Astrocyte of the spinal cord (primary cell): ENCODE results near the gene KIRREL1.

Source experiments
- DNase-seq: peaks from one replicate; pipeline ENCODE4 v3.0.0; 2011; ENCODE audit warnings: low read depth, low spot score
- H3K4me3 ChIP-seq: 2 replicates; pipeline ENCODE4 v1.5.1; 2011; ENCODE audit warnings: low read depth, mild to moderate bottlenecking, low read length, moderate library complexity
- in situ Hi-C: cut with HindIII; loops from 2 replicates; pipeline ENCODE4 v1.10.0; 2017; ENCODE audit warnings: low sequenced_read_pairs
- TF ChIP-seq, protein P1 (sequence below): IDR thresholded peaks from 2 replicates; pipeline ENCODE4 v1.5.1; 2012; ENCODE audit warnings: low read depth, mild to moderate bottlenecking, low read length, inconsistent platforms

KIRREL1 gene

DNA sequence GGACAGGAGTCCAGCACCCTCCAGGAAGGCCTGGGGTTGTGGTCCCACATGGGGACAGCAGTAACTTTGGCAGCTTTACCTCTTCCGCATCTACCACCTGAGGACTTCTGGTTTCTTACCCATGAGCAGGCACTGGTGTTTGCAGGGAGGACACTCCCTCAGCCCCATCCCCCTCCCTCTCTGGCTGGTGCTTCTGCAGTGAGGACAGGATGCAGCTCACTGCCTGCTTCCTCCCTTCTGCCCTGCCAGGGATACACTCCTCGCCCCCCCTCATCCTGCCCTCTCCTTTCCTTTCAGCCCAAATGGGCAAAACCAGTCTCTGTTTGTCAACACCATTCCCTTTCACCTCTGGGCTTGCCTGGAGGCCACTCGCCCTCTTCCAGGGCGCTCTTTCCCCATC is 62.4 kb downstream of the KIRREL1 start:
- in situ Hi-C loops = no loop called here
- TF ChIP-seq, protein P1, sequence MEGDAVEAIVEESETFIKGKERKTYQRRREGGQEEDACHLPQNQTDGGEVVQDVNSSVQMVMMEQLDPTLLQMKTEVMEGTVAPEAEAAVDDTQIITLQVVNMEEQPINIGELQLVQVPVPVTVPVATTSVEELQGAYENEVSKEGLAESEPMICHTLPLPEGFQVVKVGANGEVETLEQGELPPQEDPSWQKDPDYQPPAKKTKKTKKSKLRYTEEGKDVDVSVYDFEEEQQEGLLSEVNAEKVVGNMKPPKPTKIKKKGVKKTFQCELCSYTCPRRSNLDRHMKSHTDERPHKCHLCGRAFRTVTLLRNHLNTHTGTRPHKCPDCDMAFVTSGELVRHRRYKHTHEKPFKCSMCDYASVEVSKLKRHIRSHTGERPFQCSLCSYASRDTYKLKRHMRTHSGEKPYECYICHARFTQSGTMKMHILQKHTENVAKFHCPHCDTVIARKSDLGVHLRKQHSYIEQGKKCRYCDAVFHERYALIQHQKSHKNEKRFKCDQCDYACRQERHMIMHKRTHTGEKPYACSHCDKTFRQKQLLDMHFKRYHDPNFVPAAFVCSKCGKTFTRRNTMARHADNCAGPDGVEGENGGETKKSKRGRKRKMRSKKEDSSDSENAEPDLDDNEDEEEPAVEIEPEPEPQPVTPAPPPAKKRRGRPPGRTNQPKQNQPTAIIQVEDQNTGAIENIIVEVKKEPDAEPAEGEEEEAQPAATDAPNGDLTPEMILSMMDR = no peak
- DNase-seq = no peak
- H3K4me3 ChIP-seq = no peak overlapping the region

DNA sequence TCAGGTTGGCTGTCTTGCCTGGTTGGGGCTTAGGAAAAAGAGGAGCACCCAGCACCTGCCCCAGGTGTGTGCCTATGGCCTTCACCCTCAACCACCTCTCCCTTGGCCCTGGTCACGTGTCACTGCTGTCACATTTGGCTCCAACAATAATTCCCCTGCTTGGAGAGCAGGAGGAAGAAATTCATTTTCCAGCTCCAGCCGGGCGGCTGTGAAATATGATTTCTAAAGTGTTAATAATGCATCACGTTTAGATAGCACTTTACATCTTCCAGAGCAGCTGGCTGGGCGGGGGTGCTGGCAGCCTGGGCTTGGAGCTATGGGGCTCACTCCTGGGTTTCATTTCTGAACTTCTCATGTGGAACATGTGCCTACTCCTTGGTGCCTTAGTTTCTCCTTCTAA is 63.1 kb downstream of the KIRREL1 start:
- DNase-seq = no peak
- H3K4me3 ChIP-seq = no peak overlapping the region
- in situ Hi-C loops = no loop called here
- TF ChIP-seq, protein P1 = no peak

DNA sequence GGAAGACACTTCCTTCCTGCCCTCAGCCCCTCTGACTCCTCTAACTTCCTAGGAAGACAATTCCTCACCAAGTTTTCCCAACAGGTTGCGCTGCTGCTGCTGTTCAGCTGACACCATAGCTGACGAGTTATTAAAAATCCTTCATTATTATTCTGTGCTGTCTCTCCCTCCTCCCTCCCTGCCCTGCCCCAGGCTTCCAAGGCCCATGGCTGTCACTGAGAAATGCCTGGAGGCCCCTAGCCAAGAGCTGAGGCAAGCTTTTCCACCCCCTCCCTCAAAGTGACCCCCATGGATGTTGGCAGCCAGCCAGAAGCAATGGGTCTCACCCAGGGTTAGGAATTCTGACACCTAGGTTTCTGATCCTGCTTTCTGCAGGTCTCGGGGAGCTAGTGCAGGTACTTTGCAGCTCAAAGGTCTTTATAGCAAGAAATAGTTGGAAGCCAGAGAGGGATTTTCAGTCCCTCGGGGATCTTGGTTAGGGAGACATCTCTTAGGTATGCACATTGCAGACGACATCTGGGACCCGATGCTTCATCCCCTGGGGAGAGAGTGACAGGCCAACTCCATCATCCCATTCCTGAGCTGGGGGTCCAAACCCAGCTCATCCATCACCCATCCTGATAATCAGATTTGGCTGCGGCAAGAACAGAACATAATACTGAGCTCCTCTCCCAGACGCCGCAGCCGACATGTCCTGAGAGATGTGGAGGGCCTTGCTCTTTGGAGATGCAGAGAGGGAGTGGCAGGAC is 65.0 kb downstream of the KIRREL1 start:
- TF ChIP-seq, protein P1 = no peak
- H3K4me3 ChIP-seq = no peak overlapping the region
- in situ Hi-C loops = no loop called here
- DNase-seq = no peak

DNA sequence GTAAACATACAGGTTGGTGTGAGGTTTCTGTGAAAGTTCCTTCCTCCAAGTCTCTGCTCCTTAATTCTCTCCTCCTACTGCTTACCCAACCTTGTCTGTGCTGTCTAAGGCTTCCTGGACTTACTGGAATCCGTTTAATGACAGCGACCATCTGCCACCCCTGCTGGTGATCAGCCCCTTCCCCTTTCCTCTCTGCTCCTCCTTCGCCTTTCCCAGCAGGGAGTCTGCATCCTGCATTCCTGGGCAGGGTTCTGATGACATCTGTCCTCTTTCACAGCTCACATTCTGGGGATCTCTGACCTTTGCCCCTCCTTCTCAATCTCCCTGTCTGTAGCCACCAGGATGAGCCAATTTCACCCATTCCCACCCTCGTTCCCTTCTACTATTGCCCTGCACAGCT is 66.5 kb downstream of the KIRREL1 start:
- TF ChIP-seq, protein P1 = no peak
- no peak for DNase-seq
- no peak overlapping the region for H3K4me3 ChIP-seq
- in situ Hi-C loops = no loop called here

DNA sequence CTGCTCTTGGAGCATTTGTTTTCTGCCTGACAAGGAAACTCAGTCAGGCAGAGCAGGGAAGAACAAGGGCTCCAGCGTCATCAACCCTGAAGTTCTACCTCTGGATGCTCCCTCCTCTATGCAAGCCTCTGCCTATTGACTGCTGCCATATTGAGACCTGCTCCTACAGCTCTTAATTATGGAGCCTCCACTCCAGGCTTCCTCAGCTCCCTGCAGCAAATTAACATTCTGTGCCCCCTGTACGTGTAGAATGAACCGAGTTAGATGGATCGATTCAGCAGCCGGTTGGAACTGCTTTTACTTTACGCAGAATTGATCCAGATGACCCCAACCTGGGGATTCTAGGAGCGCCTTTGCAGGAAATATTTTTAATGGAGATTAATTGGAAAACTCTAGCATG is 68.7 kb downstream of the KIRREL1 start:
- TF ChIP-seq, protein P1 = no peak
- no peak for DNase-seq
- no peak overlapping the region for H3K4me3 ChIP-seq
- in situ Hi-C loops = no loop called here

DNA sequence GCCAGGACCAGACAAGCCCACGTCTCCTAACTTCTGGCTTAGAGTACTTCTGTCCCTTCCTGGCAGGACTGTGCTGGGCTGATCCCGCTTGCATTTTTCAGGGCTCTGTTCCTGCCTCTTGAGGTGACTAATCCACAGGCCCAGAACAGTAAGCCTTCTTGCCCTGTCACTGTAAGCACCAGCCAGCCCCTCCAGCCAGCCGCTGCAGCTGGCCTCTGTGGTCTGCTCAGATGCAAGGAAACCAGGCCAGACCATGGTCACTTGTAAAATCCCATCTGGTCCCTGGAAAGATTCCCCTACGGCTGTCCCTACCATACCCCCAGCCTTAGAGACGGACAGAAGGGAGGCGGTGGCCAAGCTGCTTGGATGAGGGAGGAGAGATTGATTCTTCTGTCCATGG is 74.2 kb downstream of the KIRREL1 start:
- in situ Hi-C loops = no loop called here
- TF ChIP-seq, protein P1 = no peak
- H3K4me3 ChIP-seq = no peak overlapping the region
- DNase-seq = peak; percentile 58
